Neural crest cell (in vitro differentiated cells): ENCODE measurements around the gene KIF22. TPM values are rescaled to one million over a fixed set of nuclear protein-coding genes. Genes with fewer than 3 reads are reported as not detected.

ENCODE experiments used
- DNase-seq: peaks from one replicate; pipeline ENCODE4 v3.0.0; 2021; ENCODE audit warnings: low read depth, mixed read lengths, low spot score
- H3K27ac Mint-ChIP-seq: one replicate; pipeline ENCODE4 v1.8.0; 2021; ENCODE audit warnings: mild to moderate bottlenecking, mixed read lengths; ENCODE audit not compliant: unreplicated experiment
- H3K27me3 Mint-ChIP-seq: 2 replicates; pipeline ENCODE4 v1.8.0; 2021; ENCODE audit warnings: low read depth, mild to moderate bottlenecking, mixed read lengths
- H3K36me3 Mint-ChIP-seq: 2 replicates; pipeline ENCODE4 v1.8.0; 2021; ENCODE audit warnings: low read depth, mild to moderate bottlenecking, mixed read lengths
- H3K4me1 Mint-ChIP-seq: 2 replicates; pipeline ENCODE4 v1.8.0; 2021; ENCODE audit warnings: mixed read lengths
- H3K4me3 Mint-ChIP-seq: one replicate; pipeline ENCODE4 v1.8.0; 2021; ENCODE audit warnings: mild to moderate bottlenecking, mixed read lengths
- H3K9me3 Mint-ChIP-seq: 2 replicates; pipeline ENCODE4 v1.8.0; 2021; ENCODE audit warnings: mixed read lengths
- CTCF ChIP-seq: fragments of 200-600 bp; sonication (generic); conservative IDR thresholded peaks from 2 replicates; pipeline ENCODE4 v1.5.0; 2021; ENCODE audit warnings: antibody characterized with exemption, mild to moderate bottlenecking
- long read RNA-seq: library from polyadenylated mRNA; unstranded; transcript quantifications from one replicate; pipeline ENCODE4 v2.0.0, GENCODE V29; 2020
- total RNA-seq: library from RNA; stranded (reverse); gene quantifications from 2 replicates; pipeline ENCODE4 v1.2.1, GENCODE V29; 2021

Gene KIF22
- total RNA-seq = 162 and 173 TPM in 2 replicates
- long read RNA-seq, transcript KIF22-201 (14 exons, 2,113 nt) = major isoform, 239 of 283 reads
- long read RNA-seq, partial matches to known transcripts = 28 of 283 reads
- long read RNA-seq, other reads (novel, unspliced or antisense) = 16 of 283 reads

DNA sequence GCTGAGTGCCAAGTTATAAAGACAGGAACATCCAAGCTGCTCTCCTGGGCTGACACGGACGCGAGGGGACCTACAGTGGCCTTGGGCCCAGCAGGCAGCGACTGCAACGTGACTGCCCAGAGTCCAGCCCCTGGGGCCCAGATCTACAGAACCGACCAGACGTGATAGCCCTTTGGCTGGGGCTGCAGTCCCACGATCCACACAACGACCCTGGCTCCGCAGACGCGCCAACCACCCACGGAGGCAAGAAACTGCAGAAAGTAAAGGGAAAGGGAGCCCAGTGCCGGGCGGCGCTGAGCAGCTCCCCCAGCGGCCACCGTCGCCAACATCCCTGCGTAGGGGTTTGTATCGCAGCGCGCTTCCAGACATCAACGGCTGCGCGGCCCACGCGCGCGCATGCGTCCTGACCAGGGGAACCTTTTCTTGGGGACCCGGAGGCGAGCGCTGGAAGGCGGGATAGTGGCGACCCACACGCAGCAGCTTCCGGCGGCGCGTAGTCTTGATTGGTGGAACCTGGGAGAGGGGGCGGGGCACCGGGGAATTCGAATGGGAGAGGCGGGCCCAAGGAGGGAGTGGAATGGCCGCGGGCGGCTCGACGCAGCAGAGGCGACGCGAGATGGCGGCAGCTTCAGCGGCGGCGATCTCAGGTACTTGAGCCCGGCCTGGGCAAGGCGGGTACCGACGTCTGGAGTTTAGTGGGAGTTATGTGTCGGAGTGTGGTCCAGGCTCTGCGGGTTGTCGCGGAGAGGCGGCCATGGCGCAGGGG is at the start of gene KIF22:
KIF22 (plus strand) TSS at position 569 of the 766 bp plus-strand sequence; CDS start at position 578, 9 bp downstream.
- Mint-ChIP-seq H3K27me3 (no peaks in the 10 kb centered on the region), H3K27ac (peak within 1 kb of the TSS; percentile 100), H3K36me3 (peaks cover 11% of the 10 kb centered on the region), H3K4me3 (peak within 1 kb of the TSS; percentile 99), H3K9me3 (no peaks in the 10 kb centered on the region), H3K4me1 (peaks cover 48% of the 10 kb centered on the region)
- TF ChIP-seq CTCF = peak; percentile 80
- peak; percentile 100 for DNase-seq

GRCh38 chr16:29742683-29743275 is 47.8 kb upstream of the KIF22 start:
- Mint-ChIP-seq H3K27me3 (peaks cover 3% of the 10 kb centered on the region), H3K4me3 (no peak overlapping the region), H3K27ac (no peak overlapping the region), H3K9me3 (no peaks in the 10 kb centered on the region), H3K36me3 (no peaks in the 10 kb centered on the region), H3K4me1 (peaks cover 4% of the 10 kb centered on the region)
- TF ChIP-seq CTCF = no peak
- no peak for DNase-seq

GRCh38 chr16:29743475-29743826 is 47.1 kb upstream of the KIF22 start:
- Mint-ChIP-seq H3K9me3 (no peaks in the 10 kb centered on the region), H3K4me3 (no peak overlapping the region), H3K4me1 (peaks cover 4% of the 10 kb centered on the region), H3K27me3 (peaks cover 3% of the 10 kb centered on the region), H3K36me3 (no peaks in the 10 kb centered on the region), H3K27ac (no peak overlapping the region)
- no peak for DNase-seq
- no peak for TF ChIP-seq CTCF

DNA sequence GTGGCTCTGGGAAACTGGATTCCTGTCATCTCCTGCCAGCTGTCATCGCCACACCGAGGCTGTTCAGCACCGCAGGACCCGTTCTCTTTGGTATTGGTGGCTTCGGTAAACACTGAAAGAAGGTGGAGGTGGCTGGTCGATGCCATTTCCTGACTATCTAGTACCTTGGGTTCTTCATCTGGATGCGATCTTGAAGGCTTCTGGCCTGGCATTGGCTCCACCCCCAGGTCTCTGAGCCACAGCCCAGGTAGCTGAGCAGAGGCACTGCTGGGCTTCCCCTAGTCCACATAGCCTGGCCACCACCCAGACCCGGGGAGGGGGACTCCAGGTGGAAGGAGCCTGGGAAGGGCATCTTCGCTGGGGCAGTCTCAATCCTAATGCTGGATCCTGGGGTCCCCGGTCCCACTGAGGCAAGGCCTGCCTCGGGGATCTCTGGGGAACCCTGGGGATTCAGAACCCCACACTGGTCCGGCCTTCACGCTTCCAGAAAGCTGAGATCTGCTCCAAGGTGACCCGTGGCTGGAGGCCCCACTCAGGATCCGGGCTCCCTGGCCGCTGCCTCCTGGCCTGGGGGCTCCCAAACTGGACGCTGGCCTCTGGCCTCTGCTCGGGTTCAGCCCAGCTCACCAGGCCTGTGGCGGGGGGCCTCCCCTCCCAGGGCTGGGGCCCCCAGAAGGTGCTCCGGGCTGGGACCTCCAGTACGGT is 46.6 kb upstream of the KIF22 start:
- DNase-seq = no peak
- H3K36me3 Mint-ChIP-seq = no peaks in the 10 kb centered on the region
- H3K9me3 Mint-ChIP-seq = no peaks in the 10 kb centered on the region
- peaks cover 3% of the 10 kb centered on the region for H3K27me3 Mint-ChIP-seq
- no peak overlapping the region for H3K4me3 Mint-ChIP-seq
- TF ChIP-seq CTCF = no peak
- no peaks in the 10 kb centered on the region for H3K4me1 Mint-ChIP-seq
- H3K27ac Mint-ChIP-seq = no peak overlapping the region

- Mint-ChIP-seq H3K27ac (no peak overlapping the region), H3K27me3 (peaks cover 3% of the 10 kb centered on the region), H3K4me1 (no peaks in the 10 kb centered on the region), H3K36me3 (no peaks in the 10 kb centered on the region), H3K9me3 (no peaks in the 10 kb centered on the region), H3K4me3 (no peak overlapping the region)
- no peak for DNase-seq
- TF ChIP-seq CTCF = no peak
These were observed 45.9 kb upstream of the KIF22 start for GRCh38 chr16:29744541-29745101.
